Stimulated activated naive CD4-positive, alpha-beta T cell (primary cell): ENCODE data around the gene ACE.

ENCODE experiments used
- DNase-seq, 6 experiments: peaks; one replicate each; lab custom pipeline; 2025; lab: John Stamatoyannopoulos, UW

The ACE gene

GRCh38 chr17:63474586-63475460 is 2.0 kb upstream of the ACE start:
- no peak for DNase-seq

GRCh38 chr17:63475491-63476412 is 1.1 kb upstream of the ACE start:
- DNase-seq: no peak

- DNase-seq: no peak
These were observed 405 bp upstream of the ACE start for GRCh38 chr17:63476459-63476853.

- no peak for DNase-seq
These were observed 899 bp downstream of the ACE start for GRCh38 chr17:63477480-63478440.

GRCh38 chr17:63478814-63479494 is 2.1 kb downstream of the ACE start:
- DNase-seq: peak; percentile 34 to 59 (median 57)

- DNase-seq: no peak
These were observed 2.8 kb downstream of the ACE start for GRCh38 chr17:63479495-63480184.

GRCh38 chr17:63480192-63480784 is 3.4 kb downstream of the ACE start:
- DNase-seq: no peak

- no peak for DNase-seq
These were observed 4.1 kb downstream of the ACE start for GRCh38 chr17:63480826-63481487.

- DNase-seq: no peak
These were observed 4.6 kb downstream of the ACE start for GRCh38 chr17:63481488-63481870.

- DNase-seq: no peak
These were observed 5.6 kb downstream of the ACE start for GRCh38 chr17:63482509-63482908.

- no peak for DNase-seq
These were observed 6.2 kb downstream of the ACE start for GRCh38 chr17:63483038-63483437.

GRCh38 chr17:63483655-63484575 is 7.1 kb downstream of the ACE start:
- no peak for DNase-seq

GRCh38 chr17:63486317-63487013 is 9.6 kb downstream of the ACE start:
- DNase-seq: no peak

GRCh38 chr17:63487014-63487339 is 10.1 kb downstream of the ACE start:
- DNase-seq: no peak

- DNase-seq: no peak
These were observed 12.0 kb downstream of the ACE start for GRCh38 chr17:63488851-63489250.

GRCh38 chr17:63489291-63489690 is 12.4 kb downstream of the ACE start:
- DNase-seq: no peak

GRCh38 chr17:63490329-63490728 is 13.5 kb downstream of the ACE start:
- DNase-seq: no peak

- no peak for DNase-seq
These were observed 14.1 kb downstream of the ACE start for GRCh38 chr17:63490858-63491400.
